ENCODE data around the gene LHX4. TPM values are rescaled to one million over a fixed set of nuclear protein-coding genes. Genes with fewer than 3 reads are reported as not detected.

Gene LHX4
- total RNA-seq, 3 donors from 2014 or later (not counting 1 experiment from before 2014, with no cell fraction given) = 0.08 TPM; not detected in 2

- no peak overlapping the region for H3K4me3 ChIP-seq (ENCODE audit: low read length)
- Mint-ChIP-seq H3K27ac (no peak overlapping the region), H3K4me3 (no peak overlapping the region), H3K9me3 (no peaks in the 10 kb centered on the region), H3K36me3 (no peaks in the 10 kb centered on the region), H3K27me3 (ENCODE audit: low read depth in 2 of 2) (no peaks in the 10 kb centered on the region), H3K4me1 (no peaks in the 10 kb centered on the region)
- intact Hi-C loops (cut with micrococcal nuclease) = no loop called here
- H3K36me3 ChIP-seq (ENCODE audit: control insufficient read depth, insufficient read depth, low read length) = peaks cover 11% of the 10 kb centered on the region
- H3K27ac ChIP-seq (ENCODE audit: low read length) = no peak overlapping the region
- 100% methylated on average over 1 of the region's 1 CpG for WGBS (ENCODE audit: insufficient coverage)
- DNase-seq (no peak), ATAC-seq (no peak)
- no peaks in the 10 kb centered on the region for H3K27me3 ChIP-seq (ENCODE audit: control insufficient read depth, insufficient read depth, low read length)
- TF ChIP-seq CTCF (IDR thresholded peaks at IDR 0.05) = no peak
- H3K9me3 ChIP-seq (ENCODE audit: control insufficient read depth, insufficient read depth, low read length) = no peaks in the 10 kb centered on the region
- H3K4me1 ChIP-seq (ENCODE audit: control insufficient read depth, insufficient read depth, low read length) = no peaks in the 10 kb centered on the region
Measured at GRCh38 chr1:180279651-180280050, 49.6 kb downstream of the LHX4 start.

GRCh38 chr1:180280617-180281016 is 50.6 kb downstream of the LHX4 start:
- Mint-ChIP-seq H3K4me3 (no peak overlapping the region), H3K27me3 (ENCODE audit: low read depth in 2 of 2) (no peaks in the 10 kb centered on the region), H3K27ac (no peak overlapping the region), H3K9me3 (no peaks in the 10 kb centered on the region), H3K36me3 (no peaks in the 10 kb centered on the region), H3K4me1 (no peaks in the 10 kb centered on the region)
- Histone ChIP-seq H3K4me3 (ENCODE audit: low read length) (no peak overlapping the region), H3K9me3 (ENCODE audit: control insufficient read depth, insufficient read depth, low read length) (no peaks in the 10 kb centered on the region), H3K36me3 (ENCODE audit: control insufficient read depth, insufficient read depth, low read length) (peaks cover 12% of the 10 kb centered on the region), H3K4me1 (ENCODE audit: control insufficient read depth, insufficient read depth, low read length) (no peaks in the 10 kb centered on the region), H3K27me3 (ENCODE audit: control insufficient read depth, insufficient read depth, low read length) (no peaks in the 10 kb centered on the region), H3K27ac (ENCODE audit: low read length) (no peak overlapping the region)
- DNase-seq (no peak), ATAC-seq (no peak)
- WGBS (ENCODE audit: insufficient coverage) = 97% methylated on average over 2 of the region's 2 CpGs
- intact Hi-C loops (cut with micrococcal nuclease) = no loop called here
- no peak for TF ChIP-seq CTCF (IDR thresholded peaks at IDR 0.05)

- H3K36me3 Mint-ChIP-seq = no peaks in the 10 kb centered on the region
- 100% methylated on average over 1 of the region's 1 CpG for WGBS (ENCODE audit: insufficient coverage)
- no peaks in the 10 kb centered on the region for H3K4me1 Mint-ChIP-seq
- no peak overlapping the region for H3K4me3 ChIP-seq (ENCODE audit: low read length)
- intact Hi-C loops (cut with micrococcal nuclease) = no loop called here
- H3K9me3 ChIP-seq (ENCODE audit: control insufficient read depth, insufficient read depth, low read length) = no peaks in the 10 kb centered on the region
- ATAC-seq = no peak
- no peak for DNase-seq
- H3K36me3 ChIP-seq (ENCODE audit: control insufficient read depth, insufficient read depth, low read length) = peaks cover 12% of the 10 kb centered on the region
- TF ChIP-seq CTCF (IDR thresholded peaks at IDR 0.05) = no peak
- H3K27me3 Mint-ChIP-seq (ENCODE audit: low read depth in 2 of 2) = no peaks in the 10 kb centered on the region
- H3K9me3 Mint-ChIP-seq = no peaks in the 10 kb centered on the region
- no peaks in the 10 kb centered on the region for H3K4me1 ChIP-seq (ENCODE audit: control insufficient read depth, insufficient read depth, low read length)
- no peak overlapping the region for H3K4me3 Mint-ChIP-seq
- no peaks in the 10 kb centered on the region for H3K27me3 ChIP-seq (ENCODE audit: control insufficient read depth, insufficient read depth, low read length)
- no peak overlapping the region for H3K27ac Mint-ChIP-seq
- no peak overlapping the region for H3K27ac ChIP-seq (ENCODE audit: low read length)
Measured at GRCh38 chr1:180281490-180281889, 51.4 kb downstream of the LHX4 start.

- Mint-ChIP-seq H3K9me3 (no peaks in the 10 kb centered on the region), H3K4me1 (no peaks in the 10 kb centered on the region), H3K4me3 (no peak overlapping the region), H3K27me3 (ENCODE audit: low read depth in 2 of 2) (no peaks in the 10 kb centered on the region), H3K36me3 (no peaks in the 10 kb centered on the region), H3K27ac (no peak overlapping the region)
- WGBS (ENCODE audit: insufficient coverage) = 100% methylated on average over 4 of the region's 5 CpGs
- no peak for TF ChIP-seq CTCF (IDR thresholded peaks at IDR 0.05)
- ATAC-seq = no peak
- intact Hi-C loops (cut with micrococcal nuclease) = no loop called here
- H3K27ac ChIP-seq (ENCODE audit: low read length) = no peak overlapping the region
- H3K4me3 ChIP-seq (ENCODE audit: low read length) = no peak overlapping the region
- H3K4me1 ChIP-seq (ENCODE audit: control insufficient read depth, insufficient read depth, low read length) = no peaks in the 10 kb centered on the region
- no peak for DNase-seq
- H3K9me3 ChIP-seq (ENCODE audit: control insufficient read depth, insufficient read depth, low read length) = no peaks in the 10 kb centered on the region
- H3K27me3 ChIP-seq (ENCODE audit: control insufficient read depth, insufficient read depth, low read length) = no peaks in the 10 kb centered on the region
- H3K36me3 ChIP-seq (ENCODE audit: control insufficient read depth, insufficient read depth, low read length) = peaks cover 13% of the 10 kb centered on the region
Measured at GRCh38 chr1:180282401-180283044, 52.5 kb downstream of the LHX4 start.

All from natural killer cell (primary cell).